ENCODE results near the gene SLC35G6. TPM values are rescaled to one million over a fixed set of nuclear protein-coding genes. Genes with fewer than 3 reads are reported as not detected.
A peak's percentile ranks its signal among the peaks of the same experiment; 100 is the strongest.

Gene SLC35G6
- total RNA-seq, 4 donors from 2014 or later, result not detected

DNA sequence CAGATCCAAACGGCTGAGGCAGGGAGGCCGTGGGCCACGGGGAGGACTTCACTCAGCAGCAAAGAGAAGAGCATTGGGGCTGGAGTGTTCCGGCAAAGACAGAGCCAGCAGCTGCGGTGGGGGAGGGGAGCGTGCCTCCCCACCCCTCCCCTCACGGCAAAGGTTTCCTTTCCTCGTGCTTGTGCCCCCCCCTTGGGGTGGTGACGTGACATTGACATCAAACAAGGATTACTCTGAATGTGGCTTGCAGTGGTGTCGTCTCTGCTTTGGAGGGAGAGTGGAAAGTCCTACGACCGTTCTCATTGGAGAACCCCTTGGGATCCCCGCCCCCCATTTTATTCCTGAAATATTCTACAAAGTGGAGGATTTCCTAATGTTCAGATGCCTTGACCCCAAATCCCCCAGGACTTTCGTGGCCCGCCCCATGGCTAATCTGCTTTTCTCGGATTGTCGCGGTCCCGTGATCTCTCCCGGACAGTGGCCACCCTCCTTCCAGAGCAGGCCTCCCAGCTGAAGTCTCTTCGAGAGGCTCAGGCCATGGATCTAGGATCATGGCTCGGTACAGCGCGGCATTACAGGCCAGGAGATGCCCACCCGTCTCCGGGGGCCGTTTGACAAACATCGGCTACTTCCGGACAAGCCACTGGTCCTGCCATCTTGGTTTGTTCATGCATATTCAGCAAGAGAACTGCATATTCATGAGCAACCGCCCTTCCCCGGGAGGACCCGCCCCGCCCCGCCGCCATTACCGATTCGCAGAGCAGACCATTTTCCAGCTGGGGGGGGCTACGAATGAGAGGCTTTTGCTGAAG, 2.2 kb downstream of the SLC35G6 start:
- intact Hi-C loops (cut with DNase I), result loop anchor here (10.0 kb wide), 1 partner anchor 129 kb away; the partner anchor contains the start of genes KCTD11 and TMEM95
- TF ChIP-seq POLR2A (IDR thresholded peaks at IDR 0.05), result peak in 1 of 2 donors; percentile 75
- TF ChIP-seq, protein P1, sequence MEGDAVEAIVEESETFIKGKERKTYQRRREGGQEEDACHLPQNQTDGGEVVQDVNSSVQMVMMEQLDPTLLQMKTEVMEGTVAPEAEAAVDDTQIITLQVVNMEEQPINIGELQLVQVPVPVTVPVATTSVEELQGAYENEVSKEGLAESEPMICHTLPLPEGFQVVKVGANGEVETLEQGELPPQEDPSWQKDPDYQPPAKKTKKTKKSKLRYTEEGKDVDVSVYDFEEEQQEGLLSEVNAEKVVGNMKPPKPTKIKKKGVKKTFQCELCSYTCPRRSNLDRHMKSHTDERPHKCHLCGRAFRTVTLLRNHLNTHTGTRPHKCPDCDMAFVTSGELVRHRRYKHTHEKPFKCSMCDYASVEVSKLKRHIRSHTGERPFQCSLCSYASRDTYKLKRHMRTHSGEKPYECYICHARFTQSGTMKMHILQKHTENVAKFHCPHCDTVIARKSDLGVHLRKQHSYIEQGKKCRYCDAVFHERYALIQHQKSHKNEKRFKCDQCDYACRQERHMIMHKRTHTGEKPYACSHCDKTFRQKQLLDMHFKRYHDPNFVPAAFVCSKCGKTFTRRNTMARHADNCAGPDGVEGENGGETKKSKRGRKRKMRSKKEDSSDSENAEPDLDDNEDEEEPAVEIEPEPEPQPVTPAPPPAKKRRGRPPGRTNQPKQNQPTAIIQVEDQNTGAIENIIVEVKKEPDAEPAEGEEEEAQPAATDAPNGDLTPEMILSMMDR (IDR thresholded peaks at IDR 0.05), result no peak
- Histone ChIP-seq H3K27me3 (no peaks in the 10 kb centered on the region), H3K27ac (peak overlapping the region; percentile 91 to 99 (median 98)), H3K4me3 (replicated peaks in 1 of 3) (peak overlapping the region; percentile 41 to 67 (median 47)), H3K9me3 (no peaks in the 10 kb centered on the region), H3K4me1 (peaks cover 37 to 60% of the 10 kb centered on the region in 2 donors), H3K36me3 (no peaks in the 10 kb centered on the region)
- WGBS, 2 donors, result 0 to 1% methylated on average over 27 to 32 of the region's 38 CpGs
- peak; percentile 97 for DNase-seq

DNA sequence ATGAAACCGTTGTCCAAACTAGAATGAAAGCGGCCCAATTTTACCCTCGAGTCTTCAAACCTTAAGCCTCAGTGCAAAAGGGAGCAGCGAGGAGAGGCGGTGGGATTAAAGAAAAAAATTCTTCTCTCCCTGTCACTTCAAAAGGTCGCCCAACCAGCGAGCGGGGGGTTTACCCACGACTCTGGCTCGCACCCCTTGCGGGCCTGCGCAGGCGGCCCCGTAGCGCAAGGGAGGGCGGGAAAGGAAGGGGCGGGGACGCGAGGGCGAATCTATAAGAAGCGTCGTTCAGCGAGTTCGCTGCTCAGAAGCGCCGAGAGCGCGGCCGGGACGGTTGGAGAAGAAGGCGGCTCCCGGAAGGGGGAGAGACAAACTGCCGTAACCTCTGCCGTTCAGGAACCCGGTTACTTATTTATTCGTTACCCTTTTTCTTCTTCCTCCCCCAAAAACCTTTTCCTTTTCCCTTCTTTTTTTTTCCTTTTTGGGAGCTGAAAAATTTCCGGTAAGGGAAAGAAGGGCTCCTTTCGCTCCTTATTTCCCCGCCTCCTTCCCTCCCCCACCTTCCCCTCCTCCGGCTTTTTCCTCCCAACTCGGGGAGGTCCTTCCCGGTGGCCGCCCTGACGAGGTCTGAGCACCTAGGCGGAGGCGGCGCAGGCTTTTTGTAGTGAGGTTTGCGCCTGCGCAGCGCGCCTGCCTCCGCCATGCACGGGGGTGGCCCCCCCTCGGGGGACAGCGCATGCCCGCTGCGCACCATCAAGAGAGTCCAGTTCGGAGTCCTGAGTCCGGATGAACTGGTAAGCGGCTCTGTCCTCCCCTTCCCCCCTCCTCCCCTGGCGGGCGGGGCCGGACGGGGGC, 3.0 kb downstream of the SLC35G6 start, which contains the start of gene POLR2A:
TSS of gene POLR2A (plus strand) at position 300 of the 852 bp plus-strand sequence.
- WGBS, 2 donors, result 1% methylated on average over 53 to 55 of the region's 64 CpGs
- Histone ChIP-seq H3K36me3 (no peaks in the 10 kb centered on the region), H3K27ac (peak within 1 kb of the TSS; percentile 91 to 99 (median 98)), H3K27me3 (no peaks in the 10 kb centered on the region), H3K4me1 (peaks cover 42 to 67% of the 10 kb centered on the region in 2 donors), H3K9me3 (no peaks in the 10 kb centered on the region), H3K4me3 (replicated peaks in 1 of 3) (peak within 1 kb of the TSS; percentile 41 to 67 (median 47))
- DNase-seq, result peak; percentile 99
- intact Hi-C loops (cut with DNase I), result loop anchor here (10.0 kb wide), 1 partner anchor 129 kb away; the partner anchor contains the start of genes KCTD11 and TMEM95
- TF ChIP-seq, protein P1 (IDR thresholded peaks at IDR 0.05), result peak in 2 of 6 experiments; percentile 15 to 32
- TF ChIP-seq POLR2A (IDR thresholded peaks at IDR 0.05), result peak; percentile 99 to 100

DNA sequence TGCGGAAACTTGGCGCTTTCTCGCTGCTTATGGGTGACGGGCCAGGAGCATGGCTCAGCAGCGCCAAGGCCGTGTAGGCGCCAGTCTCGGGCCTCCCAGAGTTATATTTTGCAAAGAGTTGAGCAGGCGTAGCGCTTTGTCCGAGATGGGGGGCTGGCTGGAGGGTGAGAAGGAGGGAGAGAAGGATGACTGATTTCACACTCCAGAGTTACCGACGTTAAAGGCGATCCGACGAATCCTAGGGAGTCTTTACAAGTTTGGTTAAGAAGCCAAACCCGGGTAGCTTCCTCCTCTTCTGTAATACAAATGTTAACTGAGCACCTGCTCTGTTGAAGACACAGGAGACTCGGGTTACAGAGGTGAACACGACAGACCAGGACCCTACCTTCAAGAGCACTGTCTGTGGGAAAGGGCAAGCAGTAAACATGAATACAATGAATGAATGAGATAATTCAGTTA, 3.7 kb downstream of the SLC35G6 start:
- Histone ChIP-seq H3K27me3 (no peaks in the 10 kb centered on the region), H3K4me3 (replicated peaks in 1 of 3) (peak overlapping the region in 2 of 3 donors; percentile 31 to 32), H3K9me3 (no peaks in the 10 kb centered on the region), H3K27ac (peak overlapping the region in 2 of 3 donors; percentile 46 to 55), H3K36me3 (no peaks in the 10 kb centered on the region), H3K4me1 (peaks cover 39 to 72% of the 10 kb centered on the region in 2 donors)
- intact Hi-C loops (cut with DNase I), result loop anchor here (10.0 kb wide), 1 partner anchor 130 kb away; the partner anchor contains the start of genes KCTD11 and TMEM95
- DNase-seq, result no peak
- 0% methylated on average over 12 to 19 of the region's 19 CpGs for WGBS, 2 donors
- TF ChIP-seq POLR2A (IDR thresholded peaks at IDR 0.05), result no peak
- TF ChIP-seq, protein P1 (IDR thresholded peaks at IDR 0.05), result no peak

DNA sequence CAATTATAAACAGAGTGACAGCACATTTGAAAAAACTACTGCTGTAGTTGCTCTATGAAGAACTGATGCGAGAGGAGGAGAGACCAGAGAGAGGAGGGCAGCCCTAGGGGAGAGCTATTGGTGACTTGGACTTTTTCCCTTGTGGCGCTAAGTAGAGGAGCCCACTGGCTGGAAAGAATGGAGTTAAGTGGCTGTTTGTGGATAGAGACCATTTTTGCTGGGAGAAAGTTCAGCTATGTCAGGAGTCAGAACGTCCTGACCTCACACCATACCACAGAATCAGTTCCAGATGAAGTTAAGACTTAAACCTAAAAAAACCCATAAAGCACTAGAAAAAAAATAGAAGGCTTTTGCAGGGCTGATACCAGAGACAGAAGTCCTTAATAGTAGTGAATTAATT, 4.9 kb downstream of the SLC35G6 start:
- 33 to 36% methylated on average over 3 of the region's 3 CpGs for WGBS, 2 donors
- Histone ChIP-seq H3K4me1 (peaks cover 31 to 62% of the 10 kb centered on the region in 2 donors), H3K9me3 (no peaks in the 10 kb centered on the region), H3K27me3 (no peaks in the 10 kb centered on the region), H3K27ac (peak overlapping the region in 2 of 3 donors; percentile 0 to 5), H3K36me3 (no peaks in the 10 kb centered on the region), H3K4me3 (replicated peaks in 1 of 3) (peak overlapping the region in 1 of 3 donors; percentile 31)
- DNase-seq, result no peak
- intact Hi-C loops (cut with DNase I), result loop anchor here (10.0 kb wide), 1 partner anchor 131 kb away; the partner anchor contains the start of genes KCTD11 and TMEM95
- TF ChIP-seq, protein P1 (IDR thresholded peaks at IDR 0.05), result no peak
- TF ChIP-seq POLR2A (IDR thresholded peaks at IDR 0.05), result no peak

All from thyroid gland (tissue), 4 donors.